OCI-LY1 (cell line): ENCODE measurements around the gene IQCF6.

Source experiments
- H2AFZ ChIP-seq: fragments of 200-600 bp; sonication (generic), shearing (Covaris generic); 2 replicates; pipeline ENCODE4 v1.6.0; 2014; ENCODE audit warnings: antibody characterized with exemption, mild to moderate bottlenecking, low read length
- H3F3A ChIP-seq: fragments of 200-600 bp; sonication (generic), shearing (Covaris generic); 2 replicates; pipeline ENCODE4 v1.6.0; 2014; ENCODE audit warnings: mild to moderate bottlenecking, antibody characterized with exemption, low read length, moderate library complexity; ENCODE audit not compliant: insufficient read depth
- H3K27ac ChIP-seq: fragments of 200-600 bp; sonication (generic); 2 replicates; pipeline ENCODE4 v1.5.1; 2014; ENCODE audit warnings: low read length, mixed run types, mild to moderate bottlenecking, low read depth; ENCODE audit not compliant: poor library complexity, severe bottlenecking
- H3K27me3 ChIP-seq: fragments of 200-600 bp; sonication (generic); 2 replicates; pipeline ENCODE4 v1.6.0; 2014; ENCODE audit warnings: antibody characterized with exemption, mild to moderate bottlenecking, low read length, moderate library complexity; ENCODE audit not compliant: insufficient read depth
- H3K36me3 ChIP-seq: fragments of 200-600 bp; sonication (generic); 2 replicates; pipeline ENCODE4 v1.6.1; 2014; ENCODE audit warnings: mild to moderate bottlenecking, antibody characterized with exemption, low read length, moderate library complexity, mixed read lengths; ENCODE audit not compliant: insufficient read depth
- H3K4me1 ChIP-seq: fragments of 200-600 bp; sonication (generic); 2 replicates; pipeline ENCODE4 v1.5.1; 2014; ENCODE audit warnings: mild to moderate bottlenecking, low read length, moderate library complexity; ENCODE audit not compliant: insufficient read depth, severe bottlenecking
- H3K4me2 ChIP-seq: fragments of 200-600 bp; sonication (generic), shearing (Covaris generic); 2 replicates; pipeline ENCODE4 v1.6.1; 2014; ENCODE audit warnings: low read length
- H3K4me3 ChIP-seq: fragments of 200-600 bp; sonication (generic); 2 replicates; pipeline ENCODE4 v1.5.1; 2014; ENCODE audit warnings: low read length, low read depth, mild to moderate bottlenecking, mixed read lengths; ENCODE audit not compliant: poor library complexity, severe bottlenecking
- H3K79me2 ChIP-seq: fragments of 200-600 bp; shearing (Covaris generic); 2 replicates; pipeline ENCODE4 v1.6.1; 2016; ENCODE audit warnings: mixed run types, low read length, mixed read lengths; ENCODE audit not compliant: insufficient read depth
- H3K9ac ChIP-seq: fragments of 200-600 bp; sonication (generic), shearing (Covaris generic); 2 replicates; pipeline ENCODE4 v1.6.1; 2014; ENCODE audit warnings: mild to moderate bottlenecking, low read length, mixed read lengths
- H3K9me2 ChIP-seq: fragments of 200-600 bp; sonication (generic), shearing (Covaris generic); 2 replicates; pipeline ENCODE4 v1.6.1; 2014; ENCODE audit warnings: low read depth, mild to moderate bottlenecking, low read length, mixed read lengths
- H3K9me3 ChIP-seq: fragments of 200-600 bp; shearing (Covaris generic); 2 replicates; pipeline ENCODE4 v1.6.1; 2014; ENCODE audit warnings: low read length, mixed read lengths
- H4K20me1 ChIP-seq: fragments of 200-600 bp; sonication (generic), shearing (Covaris generic); 2 replicates; pipeline ENCODE4 v1.6.0; 2016; ENCODE audit warnings: mild to moderate bottlenecking, low read length; ENCODE audit not compliant: insufficient read depth
- EZH2 ChIP-seq: fragments of 200-600 bp; sonication (generic), shearing (Covaris generic); IDR thresholded peaks from 2 replicates; pipeline ENCODE4 v1.8.0; 2017; ENCODE audit warnings: borderline replicate concordance, mixed run types, mild to moderate bottlenecking, antibody characterized with exemption, low read length, moderate library complexity, mixed read lengths
- TF ChIP-seq, protein P1 (sequence below): fragments of 200-600 bp; sonication (generic), shearing (Covaris generic); IDR thresholded peaks from 2 replicates; pipeline ENCODE4 v1.5.1; 2017; ENCODE audit warnings: mild to moderate bottlenecking, antibody characterized with exemption, low read length, moderate library complexity, mixed read lengths

The IQCF6 gene

GRCh38 chr3:51808934-51809333 is 29.9 kb upstream of the IQCF6 start:
- Histone ChIP-seq H3K4me3 (no peak overlapping the region), H3K9me3 (peaks cover 2% of the 10 kb centered on the region; the same call in 1 of the 2 replicates)
- TF ChIP-seq, protein P1, sequence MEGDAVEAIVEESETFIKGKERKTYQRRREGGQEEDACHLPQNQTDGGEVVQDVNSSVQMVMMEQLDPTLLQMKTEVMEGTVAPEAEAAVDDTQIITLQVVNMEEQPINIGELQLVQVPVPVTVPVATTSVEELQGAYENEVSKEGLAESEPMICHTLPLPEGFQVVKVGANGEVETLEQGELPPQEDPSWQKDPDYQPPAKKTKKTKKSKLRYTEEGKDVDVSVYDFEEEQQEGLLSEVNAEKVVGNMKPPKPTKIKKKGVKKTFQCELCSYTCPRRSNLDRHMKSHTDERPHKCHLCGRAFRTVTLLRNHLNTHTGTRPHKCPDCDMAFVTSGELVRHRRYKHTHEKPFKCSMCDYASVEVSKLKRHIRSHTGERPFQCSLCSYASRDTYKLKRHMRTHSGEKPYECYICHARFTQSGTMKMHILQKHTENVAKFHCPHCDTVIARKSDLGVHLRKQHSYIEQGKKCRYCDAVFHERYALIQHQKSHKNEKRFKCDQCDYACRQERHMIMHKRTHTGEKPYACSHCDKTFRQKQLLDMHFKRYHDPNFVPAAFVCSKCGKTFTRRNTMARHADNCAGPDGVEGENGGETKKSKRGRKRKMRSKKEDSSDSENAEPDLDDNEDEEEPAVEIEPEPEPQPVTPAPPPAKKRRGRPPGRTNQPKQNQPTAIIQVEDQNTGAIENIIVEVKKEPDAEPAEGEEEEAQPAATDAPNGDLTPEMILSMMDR = no peak
- TF ChIP-seq EZH2 = no peak

DNA sequence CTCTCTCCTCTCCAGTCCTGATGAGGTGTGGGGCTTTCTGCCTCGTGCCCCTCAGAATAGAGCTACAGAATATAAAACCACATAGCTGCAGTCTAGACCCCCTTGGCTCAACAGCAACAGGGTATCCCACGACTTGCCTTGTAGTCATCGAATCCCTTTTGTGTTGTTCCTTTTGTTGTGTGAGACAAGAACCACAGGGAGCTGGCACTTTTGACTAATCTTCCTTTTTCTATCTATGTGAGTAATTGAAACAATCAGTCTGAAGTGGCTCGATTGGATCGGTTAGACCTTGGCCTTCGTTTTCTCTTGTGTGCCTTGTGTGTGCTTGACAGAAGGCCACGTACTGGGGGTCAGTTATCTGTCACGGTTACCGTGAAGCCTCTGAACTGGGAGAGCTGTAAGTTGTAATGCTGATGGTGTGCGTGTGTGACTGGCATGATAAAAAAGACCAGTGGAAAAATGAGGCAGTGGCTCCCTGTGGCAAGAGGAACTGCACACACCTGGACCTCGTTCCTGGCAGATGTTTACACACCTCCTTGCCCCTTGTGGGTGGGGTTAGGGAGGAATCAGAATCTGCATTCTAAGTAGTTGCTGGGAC is 23.2 kb upstream of the IQCF6 start:
- Histone ChIP-seq H3K9me3 (no peaks in the 10 kb centered on the region), H3K36me3 (no peaks in the 10 kb centered on the region), H3K27ac (no peak overlapping the region), H3F3A (no peaks in the 10 kb centered on the region), H3K9ac (no peak overlapping the region), H3K4me2 (no peak overlapping the region), H2AFZ (no peak overlapping the region), H4K20me1 (no peaks in the 10 kb centered on the region), H3K27me3 (no peaks in the 10 kb centered on the region; the same call in 1 of the 2 replicates), H3K4me1 (no peaks in the 10 kb centered on the region), H3K4me3 (no peak overlapping the region), H3K79me2 (no peaks in the 10 kb centered on the region), H3K9me2 (no peaks in the 10 kb centered on the region)
- no peak for TF ChIP-seq EZH2
- TF ChIP-seq, protein P1 = no peak

More at GRCh38 chr3:51808934-51809333, 29.9 kb upstream of the IQCF6 start:
- Histone ChIP-seq H3K27me3 (no peaks in the 10 kb centered on the region; the same call in 1 of the 2 replicates), H3K4me2 (no peak overlapping the region), H2AFZ (no peak overlapping the region), H3K4me1 (no peaks in the 10 kb centered on the region), H3K36me3 (no peaks in the 10 kb centered on the region), H3K9ac (no peak overlapping the region), H4K20me1 (no peaks in the 10 kb centered on the region), H3K27ac (no peak overlapping the region), H3K79me2 (no peaks in the 10 kb centered on the region), H3F3A (no peaks in the 10 kb centered on the region), H3K9me2 (no peaks in the 10 kb centered on the region)

- Histone ChIP-seq H3K27ac (no peak overlapping the region), H3K79me2 (no peaks in the 10 kb centered on the region)
- TF ChIP-seq EZH2 = no peak
- TF ChIP-seq, protein P1 = no peak
Measured at GRCh38 chr3:51800750-51801125, 21.7 kb upstream of the IQCF6 start.

More at GRCh38 chr3:51800750-51801125, 21.7 kb upstream of the IQCF6 start:
- H3K9me2 ChIP-seq = no peaks in the 10 kb centered on the region
- no peaks in the 10 kb centered on the region for H3F3A ChIP-seq
- H3K36me3 ChIP-seq = no peaks in the 10 kb centered on the region
- H3K4me2 ChIP-seq = no peak overlapping the region
- H3K27me3 ChIP-seq = no peaks in the 10 kb centered on the region; the same call in 1 of the 2 replicates
- H3K4me1 ChIP-seq = no peaks in the 10 kb centered on the region
- H3K9me3 ChIP-seq = no peaks in the 10 kb centered on the region
- no peaks in the 10 kb centered on the region for H4K20me1 ChIP-seq
- no peak overlapping the region for H2AFZ ChIP-seq
- no peak overlapping the region for H3K4me3 ChIP-seq
- H3K9ac ChIP-seq = no peak overlapping the region
